ENCODE measurements around the gene SERF2. TPM values are rescaled to one million over a fixed set of nuclear protein-coding genes. Genes with fewer than 3 reads are reported as not detected.
"Not testable (repeated sequence)": the region's sequence is repeated elsewhere in the genome, so short reads cannot be mapped to it uniquely, and the experiment has no call there.

SERF2 gene
- total RNA-seq, 2 experiments from 2014 or later, result 710 to 718 TPM

DNA sequence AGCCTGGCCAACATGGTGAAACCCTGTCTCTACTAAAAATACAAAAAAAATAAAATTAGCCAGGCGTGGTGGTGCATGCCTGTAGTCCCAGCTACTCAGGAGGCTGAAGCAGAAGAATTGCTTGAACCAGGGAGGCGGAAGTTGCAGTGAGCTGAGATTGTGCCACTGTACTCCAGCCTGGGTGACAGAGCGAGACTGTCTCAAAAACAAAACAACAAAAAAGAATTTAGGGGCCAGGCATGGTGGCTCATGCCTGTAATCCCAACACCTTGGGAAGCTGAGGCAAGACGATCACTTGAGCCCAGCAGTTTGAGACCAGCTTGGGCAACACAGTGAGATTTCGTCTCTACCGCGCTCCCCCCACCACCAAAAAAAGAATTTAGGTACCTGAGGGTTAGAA is 10.6 kb downstream of the SERF2 start:
- peaks cover 73% of the 10 kb centered on the region for H3K36me3 Mint-ChIP-seq (ENCODE audit: low read depth)
- CTCF ChIA-PET, result interaction anchor here (0.8 to 1.3 kb wide), 2 partner anchors 10 to 25 kb away, joined by 4 read pairs; no protein-coding TSS in a partner anchor

DNA sequence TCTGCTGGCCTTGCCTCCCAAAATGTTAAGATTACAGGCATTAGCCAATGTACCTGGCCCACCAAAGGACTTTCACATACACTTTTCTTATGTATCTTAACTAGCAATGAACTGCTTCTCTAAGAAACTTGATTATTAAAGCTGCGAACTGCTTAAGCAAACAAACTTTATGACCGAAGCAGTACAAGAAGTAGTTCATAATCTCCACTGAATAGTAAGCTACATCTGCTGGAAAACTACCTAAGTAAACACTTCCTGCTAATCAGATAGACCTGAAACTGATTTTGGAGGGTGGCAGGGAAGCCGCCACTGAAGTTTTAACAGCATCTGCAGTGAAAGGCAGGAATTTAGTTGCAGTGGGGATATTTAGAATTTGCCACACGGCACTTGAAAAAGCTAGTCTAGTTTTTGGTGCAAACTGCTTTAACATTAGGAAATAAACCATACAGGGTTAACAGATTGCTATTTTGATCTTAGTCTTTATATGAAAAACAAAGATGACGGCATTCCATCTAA is 16.4 kb downstream of the SERF2 start:
- DNase-seq (no peak), ATAC-seq (no peak)
- intact Hi-C loops (cut with DNase I, micrococcal nuclease), result no loop called here
- H3K4me3 Mint-ChIP-seq, result no peak overlapping the region
- ChIA-PET POLR2A (no interaction called here), CTCF (interaction anchor here (1.3 kb wide), 1 partner anchor 39 kb away, joined by 4 read pairs; no protein-coding TSS in a partner anchor)
- peaks cover 3% of the 10 kb centered on the region for H3K4me1 Mint-ChIP-seq
- no peaks in the 10 kb centered on the region for H3K27me3 Mint-ChIP-seq
- no peaks in the 10 kb centered on the region for H3K9me3 Mint-ChIP-seq (ENCODE audit: low read depth)
- H3K36me3 Mint-ChIP-seq (ENCODE audit: low read depth), result peaks cover 71% of the 10 kb centered on the region
- no peak overlapping the region for H3K27ac Mint-ChIP-seq

More for the DNA sequence above, 10.6 kb downstream of the SERF2 start:
- DNase-seq; H3K27ac Mint-ChIP-seq; H3K4me3 Mint-ChIP-seq; H3K9me3 Mint-ChIP-seq (ENCODE audit: low read depth); ATAC-seq; intact Hi-C loops (cut with DNase I, micrococcal nuclease); H3K27me3 Mint-ChIP-seq: not testable (repeated sequence)
- H3K4me1 Mint-ChIP-seq, result peaks cover 36% of the 10 kb centered on the region
- POLR2A ChIA-PET, result interaction anchor here (1.3 kb wide), 1 partner anchor 29 kb away, joined by 4 read pairs; no protein-coding TSS in a partner anchor

DNA sequence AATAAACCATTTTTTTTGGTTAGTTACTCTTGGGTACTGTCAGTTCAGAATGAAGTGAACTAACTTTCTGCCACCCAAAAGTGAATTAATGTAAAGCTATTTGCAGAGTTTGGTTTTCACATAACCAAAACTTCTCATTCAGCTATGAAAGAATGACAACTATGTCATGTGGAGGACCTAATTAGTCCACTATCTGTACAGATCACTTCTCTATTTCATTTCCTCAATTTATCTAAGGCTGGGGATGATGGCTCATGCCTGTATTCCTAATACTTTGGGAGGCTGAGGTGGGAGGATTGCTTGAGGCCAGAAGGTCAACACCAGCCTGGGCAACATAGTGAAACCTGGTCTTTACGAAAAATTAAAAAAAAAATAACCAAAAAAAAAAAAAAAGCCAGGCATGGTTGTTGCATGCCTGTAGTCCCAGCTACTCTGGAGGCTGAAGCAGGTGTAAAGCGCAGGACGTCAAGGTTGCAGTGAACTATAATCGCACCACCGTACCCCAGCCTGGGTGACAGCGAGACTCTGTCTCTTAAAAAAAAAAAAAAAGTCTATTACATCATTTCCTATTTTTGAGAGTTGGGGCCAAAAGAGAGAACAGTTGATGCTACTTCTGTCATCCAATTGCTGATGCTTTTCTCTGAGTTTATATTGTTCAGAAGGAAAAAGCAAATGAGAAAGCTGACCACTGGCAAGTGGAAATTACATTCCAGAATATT is 17.0 kb downstream of the SERF2 start:
- ChIA-PET POLR2A (no interaction called here), CTCF (interaction anchor here (0.6 to 1.3 kb wide), 2 partner anchors 35 to 39 kb away, joined by 3 to 4 read pairs; no protein-coding TSS in a partner anchor)
- intact Hi-C loops (cut with DNase I, micrococcal nuclease), result no loop called here
- Mint-ChIP-seq H3K4me3 (no peak overlapping the region), H3K27ac (peak overlapping the region; percentile 82), H3K36me3 (ENCODE audit: low read depth) (peaks cover 76% of the 10 kb centered on the region), H3K27me3 (no peaks in the 10 kb centered on the region), H3K4me1 (peaks cover 3% of the 10 kb centered on the region), H3K9me3 (ENCODE audit: low read depth) (no peaks in the 10 kb centered on the region)
- DNase-seq (no peak), ATAC-seq (no peak)

DNA sequence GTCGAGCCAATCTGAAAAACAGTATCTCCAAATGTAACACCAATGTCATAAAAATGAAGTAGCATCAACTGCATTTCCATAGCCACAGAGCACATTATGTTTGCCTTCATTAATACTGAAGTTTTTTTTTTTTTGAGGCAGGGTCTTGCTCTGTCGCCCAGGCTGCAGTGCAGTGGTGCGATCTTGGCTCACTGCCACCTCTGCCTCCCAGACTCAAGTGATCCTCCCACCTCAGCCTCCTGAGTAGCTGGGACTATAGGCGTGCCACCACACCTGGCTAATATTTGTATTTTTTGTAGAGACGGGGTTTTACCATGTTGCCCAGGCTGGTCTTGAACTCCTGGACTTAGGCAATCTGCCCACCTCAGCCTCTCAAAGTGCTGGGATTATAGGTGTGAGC is 22.9 kb downstream of the SERF2 start:
- DNase-seq; POLR2A ChIA-PET; ATAC-seq; H3K9me3 Mint-ChIP-seq (ENCODE audit: low read depth); intact Hi-C loops (cut with DNase I, micrococcal nuclease); H3K27me3 Mint-ChIP-seq; CTCF ChIA-PET; H3K4me3 Mint-ChIP-seq: not testable (repeated sequence)
- Mint-ChIP-seq H3K4me1 (peaks cover 13% of the 10 kb centered on the region), H3K36me3 (ENCODE audit: low read depth) (peaks cover 54% of the 10 kb centered on the region), H3K27ac (peak overlapping the region; percentile 68)

DNA sequence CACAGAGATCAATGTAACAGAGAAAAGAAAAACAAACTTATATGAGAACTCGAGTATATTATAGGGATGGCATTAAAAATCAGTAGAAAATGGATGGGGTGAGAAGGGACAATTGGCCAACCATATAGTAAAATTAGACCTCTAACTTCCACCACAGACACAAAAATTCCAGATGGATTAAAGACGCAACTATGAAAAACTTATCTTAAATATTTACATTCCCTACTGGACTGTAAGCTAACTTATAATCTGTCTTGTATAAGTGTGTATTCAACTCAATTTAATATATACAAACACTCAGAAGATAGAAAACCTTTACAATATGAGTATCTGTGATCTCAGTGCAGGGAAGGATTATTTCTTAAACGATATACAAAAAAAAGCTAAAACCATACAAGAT is 29.4 kb downstream of the SERF2 start:
- ATAC-seq (no peak), DNase-seq (no peak)
- POLR2A ChIA-PET, result interaction anchor here (0.6 kb wide), 1 partner anchor 625 kb away, joined by 5 read pairs; no protein-coding TSS in a partner anchor
- H3K4me1 Mint-ChIP-seq, result peaks cover 53% of the 10 kb centered on the region
- peak overlapping the region; percentile 37 for H3K27ac Mint-ChIP-seq
- CTCF ChIA-PET, result interaction anchor here (1.4 to 2.1 kb wide), 2 partner anchors 27 to 45 kb away, joined by 4 to 7 read pairs; partner anchors contain the start of gene ELL3
- intact Hi-C loops (cut with DNase I, micrococcal nuclease), result loop anchor here in 1 of 2 experiments (10.0 kb wide), 1 partner anchor 713 kb away; the partner anchor contains the start of gene EIF3J
- H3K4me3 Mint-ChIP-seq, result peak overlapping the region; percentile 47
- H3K36me3 Mint-ChIP-seq (ENCODE audit: low read depth), result peaks cover 36% of the 10 kb centered on the region
- H3K9me3 Mint-ChIP-seq (ENCODE audit: low read depth), result no peaks in the 10 kb centered on the region
- no peaks in the 10 kb centered on the region for H3K27me3 Mint-ChIP-seq

DNA sequence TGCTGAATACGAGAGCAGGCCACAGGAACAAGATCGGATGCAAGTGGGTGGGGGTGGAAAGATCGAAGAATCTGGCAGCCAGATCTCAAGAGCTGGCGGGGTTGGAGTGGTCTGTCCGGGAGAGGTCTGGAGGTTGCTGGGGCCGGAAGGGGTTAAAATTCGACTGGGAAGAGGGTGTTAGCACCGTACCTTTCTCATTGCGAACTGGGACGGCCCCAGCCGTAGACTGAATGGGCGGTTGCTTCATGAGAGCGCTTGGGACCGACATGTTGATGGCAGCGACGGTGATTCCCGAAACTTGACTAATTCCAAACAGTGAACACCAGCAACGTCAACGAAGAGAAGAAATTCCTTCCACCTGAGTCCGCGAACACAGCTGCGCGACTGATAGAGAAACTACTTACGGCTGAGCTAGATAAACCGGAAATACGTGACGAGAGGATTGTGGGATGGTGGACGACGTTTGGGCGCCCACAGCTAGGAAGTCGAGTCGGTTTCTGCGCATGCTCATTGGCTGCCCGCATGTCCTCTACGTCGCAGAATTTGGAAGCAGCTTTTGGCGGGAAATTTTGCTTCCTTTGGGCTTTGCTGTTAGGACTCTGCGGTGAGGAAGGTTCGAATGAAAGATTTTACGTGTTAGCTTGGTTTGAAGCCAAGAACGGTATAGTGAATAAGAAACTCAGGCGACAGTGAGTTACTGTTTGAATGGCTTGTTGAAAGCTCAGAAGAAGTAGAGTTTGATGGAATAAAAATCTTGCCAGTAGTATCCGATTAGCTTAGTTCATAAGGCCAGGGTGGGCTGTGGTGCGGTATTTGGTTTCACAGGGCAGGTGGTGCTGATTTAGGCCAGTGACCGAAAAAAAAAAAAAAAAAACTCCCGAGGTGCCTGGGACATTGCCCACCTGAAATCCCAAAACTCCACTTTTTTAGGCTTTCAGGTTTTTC is 32.5 kb downstream of the SERF2 start, which contains the start of gene MFAP1:
Gene MFAP1 (minus strand): TSS at position 389 of the 945 bp plus-strand sequence. CDS start 121 bp downstream, at position 268.
- Mint-ChIP-seq H3K27ac (peak within 1 kb of the TSS; percentile 99), H3K9me3 (ENCODE audit: low read depth) (no peaks in the 10 kb centered on the region), H3K27me3 (no peaks in the 10 kb centered on the region), H3K4me1 (peaks cover 53% of the 10 kb centered on the region), H3K4me3 (peak within 1 kb of the TSS; percentile 100), H3K36me3 (ENCODE audit: low read depth) (peaks cover 44% of the 10 kb centered on the region)
- ATAC-seq (peak; percentile 85), DNase-seq (peak; percentile 95)
- intact Hi-C loops (cut with DNase I, micrococcal nuclease), result loop anchor here (1.0 to 10.0 kb wide), 11 partner anchors 24 to 710 kb away; partner anchors contain the start of genes FRMD5 (in 2 of the 2), HYPK (in 2 of the 2), PDIA3 (in 2 of the 2) and SERF2 (in 2 of the 2)
- POLR2A ChIA-PET, result interaction anchor here (0.7 to 1.6 kb wide), 7 partner anchors 13 to 464 kb away, joined by 3 to 18 read pairs (median 7); partner anchors contain the start of genes ELL3, GOLM2, HYPK and SERINC4
- CTCF ChIA-PET, result interaction anchor here (0.6 to 1.3 kb wide), 7 partner anchors 30 to 1377 kb away, joined by 3 to 6 read pairs (median 3); partner anchors contain the start of gene ELL3

DNA sequence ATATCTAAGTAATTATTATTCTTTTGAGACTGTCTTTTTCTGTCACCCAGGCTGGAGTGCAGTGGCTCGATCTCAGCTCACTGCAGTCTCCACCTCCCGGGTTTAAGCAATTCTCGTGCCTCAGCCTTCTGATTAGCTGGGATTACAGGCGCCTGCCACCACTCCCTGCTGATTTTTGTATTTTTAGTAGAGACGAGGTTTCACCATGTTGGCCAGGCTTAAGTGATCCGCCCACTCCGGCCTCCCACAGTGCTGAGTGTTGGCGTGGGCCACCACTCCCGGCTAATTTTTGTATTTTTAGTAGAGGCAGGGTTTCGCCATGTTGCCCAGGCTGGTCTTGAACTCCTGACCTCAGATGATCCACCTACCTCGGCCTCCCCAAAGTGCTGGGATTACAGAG is 33.2 kb downstream of the SERF2 start:
- peak overlapping the region; percentile 99 for H3K27ac Mint-ChIP-seq
- POLR2A ChIA-PET, result interaction anchor here (0.7 to 1.6 kb wide), 6 partner anchors 12 to 463 kb away, joined by 4 to 18 read pairs (median 8); partner anchors contain the start of genes ELL3, GOLM2, HYPK and SERINC4
- not testable (repeated sequence) for H3K27me3 Mint-ChIP-seq; H3K9me3 Mint-ChIP-seq (ENCODE audit: low read depth); H3K4me3 Mint-ChIP-seq; ATAC-seq
- peaks cover 57% of the 10 kb centered on the region for H3K4me1 Mint-ChIP-seq
- H3K36me3 Mint-ChIP-seq (ENCODE audit: low read depth), result peaks cover 50% of the 10 kb centered on the region
- CTCF ChIA-PET, result interaction anchor here (0.9 to 1.3 kb wide), 3 partner anchors 32 to 55 kb away, joined by 4 to 6 read pairs (median 5); partner anchors contain the start of gene ELL3
- DNase-seq, result peak; percentile 16
- intact Hi-C loops (cut with DNase I, micrococcal nuclease), result loop anchor here (2.0 to 10.0 kb wide), 5 partner anchors 369 to 709 kb away; partner anchors contain the start of genes FRMD5 (in 2 of the 2), EIF3J (in 1 of the 2) and GOLM2 (in 1 of the 2)

DNA sequence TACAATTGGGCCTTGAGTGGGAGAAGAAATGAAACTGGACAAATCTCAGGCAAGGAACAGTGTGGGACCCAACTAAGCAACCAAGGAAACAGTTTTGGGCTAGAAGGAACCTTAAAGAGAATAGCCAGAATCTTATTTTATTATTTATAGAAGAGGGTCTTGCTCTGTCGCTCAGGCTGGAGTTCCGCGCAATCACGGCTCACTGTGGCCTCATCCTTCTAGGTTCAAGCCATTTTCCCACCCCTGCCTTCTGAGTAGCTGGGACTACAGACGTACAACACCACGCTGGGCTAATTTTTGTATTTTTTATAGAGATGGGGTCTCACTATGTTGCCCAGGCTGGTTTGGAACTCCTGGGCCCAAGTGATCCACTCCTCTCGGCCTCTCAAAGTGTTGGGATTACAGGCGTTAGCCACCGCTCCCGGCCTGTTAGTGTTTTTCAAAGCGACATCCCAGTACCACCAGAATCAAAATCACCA is 33.9 kb downstream of the SERF2 start:
- CTCF ChIA-PET, result no interaction called here
- ATAC-seq (no peak), DNase-seq (no peak)
- peak overlapping the region; percentile 95 for H3K27ac Mint-ChIP-seq
- peak overlapping the region; percentile 80 for H3K4me3 Mint-ChIP-seq
- no peaks in the 10 kb centered on the region for H3K27me3 Mint-ChIP-seq
- peaks cover 57% of the 10 kb centered on the region for H3K4me1 Mint-ChIP-seq
- POLR2A ChIA-PET, result no interaction called here
- peaks cover 55% of the 10 kb centered on the region for H3K36me3 Mint-ChIP-seq (ENCODE audit: low read depth)
- intact Hi-C loops (cut with DNase I, micrococcal nuclease), result loop anchor here in 1 of 2 experiments (2.0 to 10.0 kb wide), 5 partner anchors 371 to 709 kb away; partner anchors contain the start of genes CTDSPL2, EIF3J, FRMD5 and GOLM2
- no peaks in the 10 kb centered on the region for H3K9me3 Mint-ChIP-seq (ENCODE audit: low read depth)

DNA sequence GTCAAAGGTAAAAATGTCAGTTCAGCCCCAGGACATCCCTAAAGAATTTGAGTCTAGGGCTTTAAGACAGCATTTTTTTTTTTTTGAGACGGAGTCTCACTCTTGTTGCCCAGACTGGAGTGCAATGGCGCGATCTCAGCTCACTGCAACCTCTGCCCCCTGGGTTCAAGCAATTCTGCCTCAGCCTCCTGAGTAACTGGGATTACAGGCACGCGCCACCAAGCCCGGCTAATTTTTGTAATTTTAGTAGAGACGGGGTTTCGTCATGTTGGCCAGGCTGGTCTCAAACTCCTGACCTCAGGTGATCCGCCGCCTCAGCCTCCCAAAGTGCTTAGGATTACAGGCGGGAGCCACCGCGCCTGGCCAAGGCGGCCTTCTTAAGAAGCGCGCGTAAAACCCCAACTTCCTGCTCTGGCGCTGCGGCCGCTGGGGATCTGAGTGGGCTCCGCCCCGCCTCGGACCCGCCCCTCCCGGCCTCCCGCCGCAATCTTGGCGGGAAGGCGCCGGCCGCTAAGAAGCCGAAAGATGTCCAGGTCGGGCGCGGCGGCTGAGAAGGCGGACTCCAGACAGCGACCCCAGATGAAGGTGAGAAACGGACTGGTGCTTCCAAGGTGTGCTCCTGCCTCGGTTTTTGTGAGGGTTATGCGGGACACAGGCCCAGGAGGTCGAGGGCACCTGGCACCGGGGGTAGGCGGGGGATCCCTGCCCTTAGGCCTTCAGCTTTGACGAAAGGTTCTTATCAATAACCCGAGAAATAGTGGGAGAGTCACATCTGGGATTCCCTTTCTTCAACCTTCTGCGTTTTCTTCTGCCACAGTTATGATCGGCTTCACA is 34.6 kb downstream of the SERF2 start, which contains the start of gene WDR76:
Gene WDR76 (plus strand): TSS at position 495 of the 834 bp plus-strand sequence. CDS start 31 bp downstream, at position 526.
- CTCF ChIA-PET, result interaction anchor here (0.6 kb wide), 1 partner anchor 36 kb away, joined by 4 read pairs; no protein-coding TSS in a partner anchor
- Mint-ChIP-seq H3K36me3 (ENCODE audit: low read depth) (peaks cover 52% of the 10 kb centered on the region), H3K4me3 (peak within 1 kb of the TSS; percentile 80), H3K27ac (peak within 1 kb of the TSS; percentile 95), H3K9me3 (ENCODE audit: low read depth) (no peaks in the 10 kb centered on the region), H3K4me1 (peaks cover 55% of the 10 kb centered on the region), H3K27me3 (no peaks in the 10 kb centered on the region)
- intact Hi-C loops (cut with DNase I, micrococcal nuclease), result loop anchor here in 1 of 2 experiments (2.0 to 10.0 kb wide), 5 partner anchors 371 to 708 kb away; partner anchors contain the start of genes CTDSPL2, EIF3J, FRMD5 and GOLM2
- ATAC-seq (peak; percentile 68), DNase-seq (peak; percentile 90)
- POLR2A ChIA-PET, result interaction anchor here (2.0 kb wide), 1 partner anchor 27 kb away, joined by 12 read pairs; the partner anchor contains the start of genes HYPK and SERINC4
